OCI-LY1 (cell line): ENCODE results near the gene MAB21L4.

ENCODE experiments used
- H2AFZ ChIP-seq: fragments of 200-600 bp; sonication (generic), shearing (Covaris generic); 2 replicates; pipeline ENCODE4 v1.6.0; 2014; ENCODE audit warnings: antibody characterized with exemption, mild to moderate bottlenecking, low read length
- H3F3A ChIP-seq: fragments of 200-600 bp; sonication (generic), shearing (Covaris generic); 2 replicates; pipeline ENCODE4 v1.6.0; 2014; ENCODE audit warnings: mild to moderate bottlenecking, antibody characterized with exemption, low read length, moderate library complexity; ENCODE audit not compliant: insufficient read depth
- H3K27ac ChIP-seq: fragments of 200-600 bp; sonication (generic); 2 replicates; pipeline ENCODE4 v1.5.1; 2014; ENCODE audit warnings: low read length, mixed run types, mild to moderate bottlenecking, low read depth; ENCODE audit not compliant: poor library complexity, severe bottlenecking
- H3K27me3 ChIP-seq: fragments of 200-600 bp; sonication (generic); 2 replicates; pipeline ENCODE4 v1.6.0; 2014; ENCODE audit warnings: antibody characterized with exemption, mild to moderate bottlenecking, low read length, moderate library complexity; ENCODE audit not compliant: insufficient read depth
- H3K36me3 ChIP-seq: fragments of 200-600 bp; sonication (generic); 2 replicates; pipeline ENCODE4 v1.6.1; 2014; ENCODE audit warnings: mild to moderate bottlenecking, antibody characterized with exemption, low read length, moderate library complexity, mixed read lengths; ENCODE audit not compliant: insufficient read depth
- H3K4me1 ChIP-seq: fragments of 200-600 bp; sonication (generic); 2 replicates; pipeline ENCODE4 v1.5.1; 2014; ENCODE audit warnings: mild to moderate bottlenecking, low read length, moderate library complexity; ENCODE audit not compliant: insufficient read depth, severe bottlenecking
- H3K4me2 ChIP-seq: fragments of 200-600 bp; sonication (generic), shearing (Covaris generic); 2 replicates; pipeline ENCODE4 v1.6.1; 2014; ENCODE audit warnings: low read length
- H3K4me3 ChIP-seq: fragments of 200-600 bp; sonication (generic); 2 replicates; pipeline ENCODE4 v1.5.1; 2014; ENCODE audit warnings: low read length, low read depth, mild to moderate bottlenecking, mixed read lengths; ENCODE audit not compliant: poor library complexity, severe bottlenecking
- H3K79me2 ChIP-seq: fragments of 200-600 bp; shearing (Covaris generic); 2 replicates; pipeline ENCODE4 v1.6.1; 2016; ENCODE audit warnings: mixed run types, low read length, mixed read lengths; ENCODE audit not compliant: insufficient read depth
- H3K9ac ChIP-seq: fragments of 200-600 bp; sonication (generic), shearing (Covaris generic); 2 replicates; pipeline ENCODE4 v1.6.1; 2014; ENCODE audit warnings: mild to moderate bottlenecking, low read length, mixed read lengths
- H3K9me2 ChIP-seq: fragments of 200-600 bp; sonication (generic), shearing (Covaris generic); 2 replicates; pipeline ENCODE4 v1.6.1; 2014; ENCODE audit warnings: low read depth, mild to moderate bottlenecking, low read length, mixed read lengths
- H3K9me3 ChIP-seq: fragments of 200-600 bp; shearing (Covaris generic); 2 replicates; pipeline ENCODE4 v1.6.1; 2014; ENCODE audit warnings: low read length, mixed read lengths
- H4K20me1 ChIP-seq: fragments of 200-600 bp; sonication (generic), shearing (Covaris generic); 2 replicates; pipeline ENCODE4 v1.6.0; 2016; ENCODE audit warnings: mild to moderate bottlenecking, low read length; ENCODE audit not compliant: insufficient read depth
- EZH2 ChIP-seq: fragments of 200-600 bp; sonication (generic), shearing (Covaris generic); IDR thresholded peaks from 2 replicates; pipeline ENCODE4 v1.8.0; 2017; ENCODE audit warnings: borderline replicate concordance, mixed run types, mild to moderate bottlenecking, antibody characterized with exemption, low read length, moderate library complexity, mixed read lengths
- TF ChIP-seq, protein P1 (sequence below): fragments of 200-600 bp; sonication (generic), shearing (Covaris generic); IDR thresholded peaks from 2 replicates; pipeline ENCODE4 v1.5.1; 2017; ENCODE audit warnings: mild to moderate bottlenecking, antibody characterized with exemption, low read length, moderate library complexity, mixed read lengths

Gene MAB21L4

GRCh38 chr2:240858321-240858720, 37.6 kb downstream of the MAB21L4 start:
- Histone ChIP-seq H3K36me3 (no peaks in the 10 kb centered on the region), H3K9ac (no peak overlapping the region), H3K4me3 (no peak overlapping the region), H3K4me2 (no peak overlapping the region), H3K9me3 (peaks cover 6% of the 10 kb centered on the region; the same call in 1 of the 2 replicates), H3K9me2 (no peaks in the 10 kb centered on the region), H3K27ac (no peak overlapping the region), H3K27me3 (peaks cover 8% of the 10 kb centered on the region; the same call in 1 of the 2 replicates), H3F3A (no peaks in the 10 kb centered on the region), H2AFZ (no peak overlapping the region), H3K4me1 (no peaks in the 10 kb centered on the region), H3K79me2 (no peaks in the 10 kb centered on the region), H4K20me1 (no peaks in the 10 kb centered on the region)
- no peak for TF ChIP-seq EZH2
- TF ChIP-seq, protein P1, sequence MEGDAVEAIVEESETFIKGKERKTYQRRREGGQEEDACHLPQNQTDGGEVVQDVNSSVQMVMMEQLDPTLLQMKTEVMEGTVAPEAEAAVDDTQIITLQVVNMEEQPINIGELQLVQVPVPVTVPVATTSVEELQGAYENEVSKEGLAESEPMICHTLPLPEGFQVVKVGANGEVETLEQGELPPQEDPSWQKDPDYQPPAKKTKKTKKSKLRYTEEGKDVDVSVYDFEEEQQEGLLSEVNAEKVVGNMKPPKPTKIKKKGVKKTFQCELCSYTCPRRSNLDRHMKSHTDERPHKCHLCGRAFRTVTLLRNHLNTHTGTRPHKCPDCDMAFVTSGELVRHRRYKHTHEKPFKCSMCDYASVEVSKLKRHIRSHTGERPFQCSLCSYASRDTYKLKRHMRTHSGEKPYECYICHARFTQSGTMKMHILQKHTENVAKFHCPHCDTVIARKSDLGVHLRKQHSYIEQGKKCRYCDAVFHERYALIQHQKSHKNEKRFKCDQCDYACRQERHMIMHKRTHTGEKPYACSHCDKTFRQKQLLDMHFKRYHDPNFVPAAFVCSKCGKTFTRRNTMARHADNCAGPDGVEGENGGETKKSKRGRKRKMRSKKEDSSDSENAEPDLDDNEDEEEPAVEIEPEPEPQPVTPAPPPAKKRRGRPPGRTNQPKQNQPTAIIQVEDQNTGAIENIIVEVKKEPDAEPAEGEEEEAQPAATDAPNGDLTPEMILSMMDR = no peak

GRCh38 chr2:240857039-240858008, 38.6 kb downstream of the MAB21L4 start:
- peaks cover 8% of the 10 kb centered on the region; the same call in 1 of the 2 replicates for H3K27me3 ChIP-seq
- no peaks in the 10 kb centered on the region for H3F3A ChIP-seq
- no peaks in the 10 kb centered on the region for H3K4me1 ChIP-seq
- no peaks in the 10 kb centered on the region for H3K36me3 ChIP-seq
- H3K27ac ChIP-seq = no peak overlapping the region
- peaks cover 6% of the 10 kb centered on the region; the same call in 1 of the 2 replicates for H3K9me3 ChIP-seq
- H3K79me2 ChIP-seq = no peaks in the 10 kb centered on the region
- no peak overlapping the region for H2AFZ ChIP-seq
- no peaks in the 10 kb centered on the region for H3K9me2 ChIP-seq
- no peak overlapping the region for H3K9ac ChIP-seq
- H3K4me2 ChIP-seq = no peak overlapping the region
- no peak for TF ChIP-seq EZH2
- TF ChIP-seq, protein P1 = no peak
- H3K4me3 ChIP-seq = no peak overlapping the region
- H4K20me1 ChIP-seq = no peaks in the 10 kb centered on the region

DNA sequence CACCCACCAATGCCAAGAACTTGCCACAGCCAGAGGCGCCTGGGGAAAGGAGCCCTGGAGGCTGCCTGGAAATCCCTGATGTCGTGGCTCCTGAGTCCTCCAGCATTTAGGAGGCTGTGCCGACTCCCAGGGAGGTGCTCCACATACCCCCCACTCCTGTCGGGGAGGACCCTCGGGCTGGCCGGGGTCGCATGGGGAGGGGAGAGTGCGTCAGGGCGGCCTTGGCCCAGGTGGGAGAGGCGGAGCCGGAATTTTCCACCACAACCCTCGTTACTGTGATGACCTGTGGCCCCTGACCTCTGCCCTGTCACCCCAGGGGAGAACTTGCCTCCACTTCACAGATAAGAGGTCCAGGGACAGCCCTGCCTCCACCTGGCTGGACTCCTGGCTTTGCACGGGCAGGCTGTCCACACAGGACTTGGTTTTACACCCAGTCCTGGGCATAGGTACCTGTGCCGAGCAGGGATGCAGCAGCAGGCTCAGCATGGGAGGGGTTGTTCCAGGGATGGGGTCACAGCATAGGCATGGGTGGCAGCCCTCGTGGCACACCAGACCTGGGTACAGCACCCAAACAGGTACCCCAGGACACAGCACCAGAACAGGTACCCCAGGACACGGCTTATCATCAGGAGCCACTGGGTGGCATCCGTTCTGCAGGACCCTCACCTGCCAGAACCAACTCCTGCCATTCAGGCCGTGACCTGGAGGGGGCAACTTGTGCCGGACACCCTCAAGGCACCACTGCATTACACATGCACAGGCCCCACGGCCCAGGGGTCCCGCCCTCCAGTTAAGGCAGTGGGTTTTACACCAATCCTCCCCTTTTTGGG, 39.6 kb downstream of the MAB21L4 start:
- no peak overlapping the region for H2AFZ ChIP-seq
- no peaks in the 10 kb centered on the region for H3K36me3 ChIP-seq
- H3K9me3 ChIP-seq = peaks cover 6% of the 10 kb centered on the region; the same call in 1 of the 2 replicates
- no peak overlapping the region for H3K4me3 ChIP-seq
- no peaks in the 10 kb centered on the region for H3K9me2 ChIP-seq
- peaks cover 8% of the 10 kb centered on the region; the same call in 1 of the 2 replicates for H3K27me3 ChIP-seq
- TF ChIP-seq EZH2 = no peak
- TF ChIP-seq, protein P1 = peak; percentile 62
- no peak overlapping the region for H3K4me2 ChIP-seq
- H4K20me1 ChIP-seq = no peaks in the 10 kb centered on the region
- no peak overlapping the region for H3K9ac ChIP-seq
- H3K27ac ChIP-seq = no peak overlapping the region
- H3K4me1 ChIP-seq = no peaks in the 10 kb centered on the region
- no peaks in the 10 kb centered on the region for H3K79me2 ChIP-seq
- no peaks in the 10 kb centered on the region for H3F3A ChIP-seq
